GM19099 (cell line): ENCODE measurements around the gene FAM3C.

Source experiments
- POLR2A ChIP-seq: IDR thresholded peaks from 3 replicates; pipeline ENCODE4 v1.6.1; 2011; ENCODE audit warnings: low read depth; ENCODE audit not compliant: insufficient read length; ENCODE audit errors: extremely low read depth

The FAM3C gene

DNA sequence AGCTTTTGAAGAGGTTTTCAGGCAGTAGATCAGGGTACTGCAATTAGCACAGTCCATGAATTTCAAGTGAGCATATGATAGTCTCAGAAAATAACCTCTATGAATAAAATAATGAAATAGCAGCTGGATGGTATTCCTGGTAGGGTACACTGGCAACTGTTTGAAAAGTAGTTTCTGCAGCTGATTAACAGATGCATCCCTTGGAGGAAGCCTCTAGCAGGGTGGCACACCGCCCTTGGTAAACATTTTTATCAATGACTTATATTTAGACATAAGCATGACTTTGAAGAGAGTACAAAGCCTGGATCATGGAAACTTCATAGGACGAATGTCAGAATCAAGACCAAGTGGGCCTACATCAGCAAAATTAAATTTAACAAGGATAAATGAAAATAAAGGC, 40.5 kb downstream of the FAM3C start:
- TF ChIP-seq POLR2A = no peak

DNA sequence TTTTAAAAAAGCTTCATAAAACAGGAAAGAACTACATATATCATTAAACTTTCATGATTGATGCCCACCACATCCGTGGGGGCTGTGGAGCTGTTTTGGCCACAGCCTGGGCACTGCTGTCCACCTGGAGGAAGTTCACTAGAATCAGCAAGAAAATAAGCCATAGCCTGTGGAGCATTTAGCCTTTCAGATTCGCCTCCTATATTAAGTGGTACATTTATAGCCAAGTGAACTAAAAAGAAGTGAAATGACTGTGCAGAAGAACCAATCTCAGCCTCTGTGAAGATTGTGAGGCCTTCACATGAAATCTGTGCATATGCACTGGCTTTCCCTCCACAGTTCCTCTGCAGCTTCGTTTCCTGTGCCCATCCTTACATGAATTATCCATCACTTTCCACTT, 43.8 kb downstream of the FAM3C start:
- TF ChIP-seq POLR2A = no peak

DNA sequence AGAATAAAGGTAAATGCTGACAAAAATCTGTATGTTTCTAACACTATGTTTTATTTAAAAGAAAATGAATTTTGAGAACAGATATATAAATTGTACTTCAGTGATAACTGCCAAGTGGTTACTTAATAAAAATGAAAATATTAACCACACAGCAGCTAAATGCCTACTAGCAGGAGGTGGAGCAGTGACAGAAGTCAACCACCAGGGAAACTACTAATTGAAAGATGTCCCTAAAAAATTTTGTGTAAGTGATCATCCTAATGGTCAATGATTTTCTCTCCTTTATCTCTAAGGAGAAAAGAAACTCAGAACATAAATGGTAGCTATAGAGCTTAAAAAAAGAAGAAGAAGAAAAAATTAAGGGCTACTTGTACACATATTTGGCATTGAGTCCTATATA, 44.4 kb downstream of the FAM3C start:
- TF ChIP-seq POLR2A = no peak

DNA sequence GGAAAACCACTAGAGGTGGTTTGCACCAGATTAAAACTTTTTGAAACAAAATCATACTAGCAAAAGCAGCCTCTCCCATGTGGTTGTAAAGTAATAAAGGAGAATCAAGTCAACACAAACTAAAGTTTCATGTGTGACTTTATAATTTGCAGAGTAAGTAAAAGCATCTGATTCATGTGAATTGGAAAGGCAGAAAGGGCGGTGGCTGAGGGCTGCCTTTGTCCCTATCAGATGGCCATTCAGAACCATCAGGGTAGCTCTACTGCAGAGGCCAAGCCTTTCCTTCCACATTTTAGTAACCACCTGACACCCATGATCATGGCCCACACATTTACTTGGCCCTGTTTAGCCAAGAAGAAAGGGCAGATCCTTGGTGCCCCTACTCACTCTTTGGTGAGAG, 51.6 kb downstream of the FAM3C start:
- no peak for TF ChIP-seq POLR2A

DNA sequence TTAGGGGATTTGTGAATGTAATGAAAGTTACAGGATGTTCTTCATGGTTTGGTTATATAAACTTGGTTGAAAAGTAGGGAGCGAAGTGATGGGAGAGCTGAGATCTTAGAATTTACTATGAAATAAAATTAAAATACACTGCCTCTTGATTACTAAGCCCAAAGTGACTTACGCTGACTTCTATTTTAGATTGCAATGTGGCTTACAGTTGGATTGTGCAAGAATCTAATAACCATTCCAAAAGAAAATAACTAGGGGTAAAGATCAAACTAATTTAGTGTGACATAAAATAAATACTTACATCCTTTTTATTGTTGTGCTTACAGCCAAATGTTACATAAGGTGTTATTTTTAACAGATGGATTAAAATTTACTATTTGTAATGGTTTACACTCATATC, 52.0 kb downstream of the FAM3C start:
- TF ChIP-seq POLR2A = no peak

DNA sequence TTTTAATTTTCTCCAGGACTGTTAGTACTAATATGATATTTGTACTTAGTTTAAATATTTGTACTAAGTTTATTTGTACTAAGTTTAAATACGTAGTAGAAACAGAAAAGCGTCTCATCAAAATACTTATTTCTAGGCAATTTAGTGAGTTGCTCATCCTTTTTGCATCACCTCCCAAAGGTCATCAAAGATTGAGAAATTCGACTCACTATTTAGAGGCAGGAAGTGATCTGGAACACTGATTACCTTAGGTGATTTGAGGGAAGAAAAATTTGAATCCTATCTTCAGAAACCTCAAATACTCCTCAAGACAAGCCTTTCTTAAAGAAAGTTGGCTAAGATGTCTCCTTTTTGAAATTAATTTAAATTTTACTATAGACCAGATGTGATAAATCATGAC, 52.8 kb downstream of the FAM3C start:
- no peak for TF ChIP-seq POLR2A

DNA sequence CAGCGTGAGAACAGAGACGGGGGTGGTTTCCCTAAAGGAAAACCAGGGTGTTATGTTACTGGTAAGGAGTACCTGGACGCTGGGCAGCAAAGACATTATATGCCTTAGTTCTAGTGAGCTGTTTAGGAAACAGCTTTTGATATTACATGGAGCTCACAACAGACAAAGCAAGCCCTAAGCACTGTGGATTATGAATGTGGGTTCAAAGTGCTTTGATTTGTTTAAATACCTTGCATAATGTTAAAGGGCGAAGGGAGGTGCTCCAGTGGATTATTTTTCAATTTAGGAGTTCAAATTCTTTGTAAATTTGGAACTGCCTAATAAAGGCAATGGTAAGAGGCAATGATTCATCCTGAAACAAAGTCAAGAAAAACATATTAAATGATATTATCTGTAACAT, 53.5 kb downstream of the FAM3C start:
- TF ChIP-seq POLR2A = no peak

DNA sequence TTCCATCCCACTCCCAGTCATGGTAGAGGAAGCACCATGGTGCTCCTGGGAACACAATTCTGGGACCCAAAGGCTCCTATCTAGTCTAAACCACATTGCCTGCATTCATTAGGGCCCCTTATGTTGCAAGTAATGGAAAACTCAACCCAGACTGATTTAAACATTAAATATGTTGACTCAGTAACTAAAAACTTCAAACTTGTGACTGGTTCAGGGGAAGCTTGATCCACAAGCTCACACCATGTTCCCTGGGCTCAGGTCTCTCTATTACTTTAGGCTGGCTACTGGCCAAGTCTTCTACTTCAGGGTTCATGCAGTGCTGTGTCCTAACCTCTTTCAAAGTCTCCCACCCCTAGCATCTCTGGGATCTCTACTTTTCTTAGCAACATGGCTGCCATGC, 54.2 kb downstream of the FAM3C start:
- no peak for TF ChIP-seq POLR2A

DNA sequence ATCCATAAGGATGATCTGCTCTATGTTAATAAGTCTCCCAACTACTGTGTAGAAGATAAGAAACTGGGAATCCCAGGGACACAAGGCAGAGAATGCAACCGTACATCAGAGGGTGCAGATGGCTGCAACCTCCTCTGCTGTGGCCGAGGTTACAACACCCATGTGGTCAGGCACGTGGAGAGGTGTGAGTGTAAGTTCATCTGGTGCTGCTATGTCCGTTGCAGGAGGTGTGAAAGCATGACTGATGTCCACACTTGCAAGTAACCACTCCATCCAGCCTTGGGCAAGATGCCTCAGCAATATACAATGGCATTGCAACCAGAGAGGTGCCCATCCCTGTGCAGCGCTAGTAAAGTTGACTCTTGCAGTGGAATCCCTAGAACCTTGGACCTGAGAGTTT, 57.0 kb downstream of the FAM3C start:
- no peak for TF ChIP-seq POLR2A

DNA sequence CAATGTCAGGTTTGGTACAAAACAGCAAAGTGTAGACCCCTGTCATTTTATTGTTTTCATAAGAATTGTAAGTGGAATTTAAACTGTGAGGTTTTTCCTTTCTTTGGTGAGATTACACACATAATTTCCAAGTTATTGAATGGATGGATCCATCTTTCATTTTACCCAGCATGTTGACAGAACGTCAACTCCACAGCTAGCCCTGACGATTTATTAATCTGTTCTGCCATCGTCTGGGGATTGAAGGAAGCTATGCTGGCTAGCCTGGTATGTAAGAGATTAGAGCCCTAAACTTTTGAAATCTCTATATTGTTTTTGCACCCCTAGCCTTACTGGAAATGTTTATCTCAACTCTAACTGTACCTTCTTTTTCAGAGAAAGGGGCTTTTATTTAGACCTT, 58.7 kb downstream of the FAM3C start:
- no peak for TF ChIP-seq POLR2A

DNA sequence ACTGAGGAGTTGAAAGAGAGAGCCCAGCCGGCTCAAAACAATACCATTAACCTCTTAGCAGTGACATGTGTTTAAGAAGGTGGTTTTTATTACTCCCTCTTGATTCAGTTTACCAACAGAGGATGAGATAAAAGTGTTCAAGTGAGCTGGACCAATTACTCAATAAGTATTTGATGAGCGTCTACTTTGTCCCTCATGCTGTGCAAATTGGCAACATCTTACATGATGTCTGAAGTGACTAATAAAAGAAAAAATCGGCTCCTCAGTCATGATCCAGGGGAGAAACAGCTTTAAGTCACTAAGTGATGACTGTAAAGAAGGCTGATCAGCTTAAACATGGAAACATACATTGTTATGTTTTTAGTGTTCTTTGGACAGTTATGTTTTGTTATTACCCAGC, 59.5 kb downstream of the FAM3C start:
- no peak for TF ChIP-seq POLR2A

DNA sequence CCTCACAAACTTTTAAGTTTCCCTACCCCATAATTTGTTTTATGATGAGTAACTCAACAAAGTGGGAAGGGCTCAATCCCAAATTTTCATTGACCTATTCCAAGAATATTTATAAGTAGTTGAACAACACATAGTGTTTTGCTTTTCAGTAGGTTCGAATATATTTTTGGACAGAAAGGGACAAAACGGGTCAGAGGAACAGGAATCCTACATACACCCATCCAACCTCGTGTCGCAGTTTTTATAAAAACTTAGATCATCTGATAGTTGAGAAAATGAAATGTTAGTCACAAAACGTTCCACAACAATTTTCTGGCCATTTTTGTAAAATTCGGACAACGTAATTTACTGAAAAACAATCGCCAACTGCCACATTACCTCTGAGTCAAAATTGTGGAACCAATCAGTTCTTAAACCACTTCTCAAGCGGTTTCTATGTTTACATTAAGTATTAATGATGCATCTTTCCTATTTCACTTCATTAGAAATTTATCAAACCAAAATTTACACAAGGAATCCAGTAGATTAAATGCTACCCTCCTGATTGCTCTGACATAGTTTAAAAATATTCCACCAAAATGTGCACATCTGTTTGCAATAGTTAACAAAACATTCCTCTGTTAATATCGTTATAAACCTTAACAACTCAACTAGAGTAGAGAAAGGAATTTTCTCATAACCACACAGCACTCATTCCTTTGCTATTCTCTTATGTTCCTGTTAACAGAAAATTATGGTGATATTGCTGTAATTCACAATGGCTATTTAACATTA, 61.0 kb downstream of the FAM3C start:
- TF ChIP-seq POLR2A = no peak

DNA sequence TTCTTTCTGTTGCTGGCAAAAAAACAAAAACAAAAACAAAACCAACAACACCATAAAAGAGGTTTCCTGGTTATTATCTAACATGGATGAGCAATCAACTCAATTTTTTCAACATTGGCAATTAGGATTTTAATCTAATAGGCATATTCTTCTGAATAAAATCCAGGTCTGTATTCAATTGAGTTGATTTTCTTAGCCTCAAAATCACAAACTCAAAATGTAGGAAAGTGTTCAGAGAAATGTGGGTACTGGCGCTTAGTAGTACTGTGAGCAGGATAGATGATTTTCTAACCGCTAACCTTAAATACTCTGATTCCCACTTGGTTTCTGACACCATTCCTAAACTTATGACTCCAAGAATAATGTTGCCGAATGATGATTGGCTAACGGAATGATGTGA, 61.7 kb downstream of the FAM3C start:
- no peak for TF ChIP-seq POLR2A

DNA sequence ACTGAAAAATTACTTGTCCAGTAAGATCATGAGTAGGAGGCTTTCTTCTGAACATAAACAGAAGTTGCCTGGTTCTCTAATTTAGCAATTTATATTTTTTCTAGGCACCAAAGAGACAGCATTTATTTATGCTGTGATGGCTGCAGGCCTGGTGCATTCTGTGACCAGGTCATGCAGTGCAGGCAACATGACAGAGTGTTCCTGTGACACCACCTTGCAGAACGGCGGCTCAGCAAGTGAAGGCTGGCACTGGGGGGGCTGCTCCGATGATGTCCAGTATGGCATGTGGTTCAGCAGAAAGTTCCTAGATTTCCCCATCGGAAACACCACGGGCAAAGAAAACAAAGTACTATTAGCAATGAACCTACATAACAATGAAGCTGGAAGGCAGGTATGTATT, 64.5 kb downstream of the FAM3C start:
- no peak for TF ChIP-seq POLR2A

DNA sequence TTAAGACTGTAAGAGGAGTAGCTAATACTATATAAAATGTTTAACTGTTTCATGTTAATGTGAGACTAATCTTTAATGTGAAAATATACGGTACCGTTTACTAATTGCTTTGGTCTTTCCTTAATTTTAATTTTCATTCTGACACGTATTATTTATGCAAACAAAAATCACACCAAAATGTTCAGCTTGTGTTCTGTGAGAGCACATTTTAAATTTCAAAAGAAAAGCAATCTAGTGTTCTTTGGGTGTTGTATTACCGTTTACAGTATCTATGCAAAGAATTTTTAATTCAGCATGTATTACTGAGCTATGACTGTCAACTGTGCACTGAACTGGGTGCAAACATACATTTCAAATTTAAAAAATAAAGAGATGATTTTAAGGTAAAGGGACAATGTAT, 65.1 kb downstream of the FAM3C start:
- TF ChIP-seq POLR2A = no peak

DNA sequence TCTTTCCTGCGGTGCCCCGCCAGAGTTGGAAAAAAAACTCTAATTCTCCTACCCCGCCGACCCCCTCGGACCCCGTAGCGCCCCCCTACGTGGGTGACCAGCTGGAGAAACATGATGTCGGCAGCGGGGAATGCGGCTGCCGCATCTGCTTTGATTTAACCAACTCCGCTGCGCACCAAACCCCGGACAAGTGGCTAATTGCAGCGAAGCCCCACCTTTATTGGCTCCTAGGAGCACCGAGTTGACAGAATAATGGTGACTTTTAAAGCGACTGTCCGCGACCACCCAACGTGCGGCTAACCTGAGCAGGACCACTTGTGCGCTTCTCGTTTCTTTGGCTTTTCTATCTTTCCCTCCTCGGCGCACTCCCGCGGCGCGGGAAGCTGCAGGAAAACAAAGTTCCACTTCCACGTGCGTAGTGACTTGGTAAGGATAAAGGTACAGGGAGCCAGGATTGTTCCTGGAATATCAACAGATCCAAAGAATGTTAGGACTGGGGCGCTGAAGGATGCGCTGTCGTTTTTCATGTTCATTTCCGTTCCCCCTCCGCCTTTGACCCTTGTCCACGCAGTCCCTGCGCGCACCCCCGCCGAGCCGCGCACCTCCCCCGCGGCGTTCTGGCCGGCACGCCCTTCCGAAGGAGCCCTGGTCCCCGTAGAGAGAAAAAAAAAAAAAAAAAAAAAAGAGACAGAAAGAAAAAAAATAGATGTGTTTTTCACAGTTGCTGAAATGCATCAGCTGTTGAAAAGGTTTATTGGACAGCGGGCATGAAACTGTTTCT, 65.9 kb downstream of the FAM3C start:
- no peak for TF ChIP-seq POLR2A
